Measurements from ENCODE around the gene CBX3.
A peak's percentile ranks its signal among the peaks of the same experiment; 100 is the strongest.
"Not testable (repeated sequence)": the region's sequence is repeated elsewhere in the genome, so short reads cannot be mapped to it uniquely, and the experiment has no call there.

The CBX3 gene

GRCh38 chr7:26188957-26189541, 12.5 kb upstream of the CBX3 start:
- no peak for DNase-seq

- DNase-seq: no peak
Measured at GRCh38 chr7:26189697-26190096, 11.8 kb upstream of the CBX3 start.

DNA sequence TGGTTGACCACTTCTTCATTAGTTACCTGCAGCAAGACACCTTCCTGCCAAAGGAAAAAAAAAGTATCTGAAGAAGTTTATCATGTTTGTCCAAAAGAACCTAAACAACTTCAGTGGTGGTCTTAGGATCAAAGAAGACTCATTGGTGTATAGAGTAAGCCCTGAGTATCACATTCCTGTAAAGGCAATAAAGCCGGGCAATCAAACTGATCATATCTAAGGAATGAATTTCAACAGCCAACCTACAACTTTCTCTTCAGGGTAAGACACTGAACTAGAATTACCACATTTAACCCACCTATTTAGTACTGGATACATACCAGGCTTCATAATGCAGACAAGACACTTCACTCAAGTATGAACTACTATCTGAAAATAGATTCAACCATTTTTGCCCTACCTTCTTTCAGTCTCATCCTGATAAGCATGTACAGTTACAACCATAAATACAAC, 11.1 kb upstream of the CBX3 start:
- DNase-seq: no peak

- DNase-seq: no peak
Measured at GRCh38 chr7:26191233-26191973, 10.1 kb upstream of the CBX3 start.

GRCh38 chr7:26191974-26192479, 9.5 kb upstream of the CBX3 start:
- DNase-seq: no peak

DNA sequence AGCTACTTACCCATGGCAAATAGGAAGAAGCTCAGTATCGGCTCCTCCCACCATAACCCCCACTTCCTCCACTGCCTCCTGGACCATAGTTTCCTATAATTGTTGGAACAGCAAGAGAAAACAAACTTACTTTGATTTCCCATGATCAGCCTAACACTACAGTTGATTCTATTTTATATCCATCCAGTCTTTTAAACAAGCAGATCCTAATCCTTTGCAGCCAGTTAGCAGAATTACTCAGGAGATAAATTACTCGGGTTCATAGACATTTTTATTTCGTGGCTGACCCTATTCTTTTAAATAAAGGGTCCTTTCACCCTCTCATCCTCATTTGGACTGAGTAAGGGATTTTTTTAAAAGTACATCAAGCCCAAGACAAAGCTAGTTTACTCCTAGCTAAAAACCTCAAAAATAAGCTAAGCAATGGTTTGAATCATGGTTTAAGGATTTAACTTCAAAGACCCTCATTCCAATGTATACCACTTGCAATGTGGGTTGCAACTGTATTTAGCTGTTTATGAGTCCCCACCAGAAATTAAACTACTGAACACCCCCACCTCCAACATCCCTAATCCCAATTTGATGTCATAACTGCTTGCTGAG, 9.0 kb upstream of the CBX3 start:
- DNase-seq: peak in 1 of 3 donors; percentile 38

- no peak for DNase-seq
Measured at GRCh38 chr7:26193432-26194207, 7.9 kb upstream of the CBX3 start.

DNA sequence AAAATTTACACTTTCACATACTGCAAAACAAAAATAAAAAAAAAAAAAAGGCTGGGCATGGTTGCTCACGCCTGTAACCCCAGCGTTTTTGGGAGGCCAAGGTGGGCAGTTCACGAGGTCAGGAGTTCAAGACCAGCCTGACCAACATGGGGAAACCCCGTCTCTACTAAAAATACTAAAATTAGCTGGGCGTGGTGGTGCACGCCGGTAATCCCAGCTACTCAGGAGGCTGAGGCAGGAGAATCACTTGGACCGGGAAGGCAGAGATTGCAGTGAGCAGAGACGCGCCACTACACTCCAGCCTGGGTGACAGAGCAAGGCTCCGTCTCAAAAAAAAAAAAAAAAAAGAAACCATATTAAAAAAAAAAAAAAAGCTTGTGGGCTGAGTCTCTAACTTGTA, 6.8 kb upstream of the CBX3 start:
- DNase-seq: not testable (repeated sequence)

DNA sequence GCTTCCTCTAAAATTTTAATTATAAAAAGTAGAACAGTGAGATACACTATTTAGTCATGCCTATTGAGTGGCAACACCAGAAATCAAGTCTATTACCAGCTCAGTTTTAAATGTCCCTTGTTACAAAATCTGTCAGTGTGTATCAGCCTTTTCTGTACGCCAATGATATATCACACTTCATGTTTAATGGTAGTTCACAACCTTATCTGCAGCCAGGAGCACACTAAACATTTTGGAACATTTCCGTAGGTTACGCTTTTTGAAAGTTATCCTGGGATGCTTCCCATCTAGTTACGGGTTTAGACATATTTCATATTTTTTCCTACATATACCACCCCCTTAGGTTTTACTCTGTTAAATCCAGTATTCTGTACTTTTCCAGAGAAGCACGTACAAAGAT, 6.4 kb upstream of the CBX3 start:
- DNase-seq: peak in 1 of 3 donors; percentile 28

DNA sequence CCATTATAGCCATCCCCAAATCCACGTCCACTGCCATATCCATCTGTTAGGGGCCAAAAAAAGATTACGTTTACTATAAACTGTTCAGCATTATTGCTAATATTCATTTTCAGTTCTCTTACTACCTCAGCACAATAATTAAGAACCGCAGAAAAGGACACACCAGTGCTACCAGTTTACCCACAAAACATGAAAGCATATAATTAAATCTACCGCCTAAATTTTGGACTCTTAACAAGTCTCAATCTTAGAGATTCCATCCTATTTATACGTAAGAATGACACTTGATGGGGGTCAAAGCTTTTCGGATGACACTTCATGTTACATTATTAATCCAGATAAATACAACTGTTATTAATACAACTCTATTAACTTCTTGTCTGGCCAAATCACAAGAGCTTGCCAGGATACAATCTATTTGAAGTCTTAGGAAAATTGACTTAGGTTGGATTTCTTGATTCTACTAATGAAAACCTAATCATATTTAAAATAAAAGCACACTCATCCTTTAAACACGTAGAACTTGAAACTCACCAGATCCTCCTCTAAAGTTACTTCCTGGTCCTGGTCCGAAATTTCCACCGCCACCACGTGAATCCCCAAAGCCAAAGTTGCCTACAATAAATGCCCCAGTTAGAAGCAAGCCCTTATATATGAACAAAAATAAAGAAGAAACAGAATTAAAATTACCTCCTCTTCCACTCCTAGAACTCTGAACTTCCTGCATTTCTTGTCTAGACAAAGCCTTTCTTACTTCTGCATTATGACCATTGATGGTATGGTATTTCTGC, 5.5 kb upstream of the CBX3 start:
- DNase-seq: peak; percentile 60 to 63 (median 61)

DNA sequence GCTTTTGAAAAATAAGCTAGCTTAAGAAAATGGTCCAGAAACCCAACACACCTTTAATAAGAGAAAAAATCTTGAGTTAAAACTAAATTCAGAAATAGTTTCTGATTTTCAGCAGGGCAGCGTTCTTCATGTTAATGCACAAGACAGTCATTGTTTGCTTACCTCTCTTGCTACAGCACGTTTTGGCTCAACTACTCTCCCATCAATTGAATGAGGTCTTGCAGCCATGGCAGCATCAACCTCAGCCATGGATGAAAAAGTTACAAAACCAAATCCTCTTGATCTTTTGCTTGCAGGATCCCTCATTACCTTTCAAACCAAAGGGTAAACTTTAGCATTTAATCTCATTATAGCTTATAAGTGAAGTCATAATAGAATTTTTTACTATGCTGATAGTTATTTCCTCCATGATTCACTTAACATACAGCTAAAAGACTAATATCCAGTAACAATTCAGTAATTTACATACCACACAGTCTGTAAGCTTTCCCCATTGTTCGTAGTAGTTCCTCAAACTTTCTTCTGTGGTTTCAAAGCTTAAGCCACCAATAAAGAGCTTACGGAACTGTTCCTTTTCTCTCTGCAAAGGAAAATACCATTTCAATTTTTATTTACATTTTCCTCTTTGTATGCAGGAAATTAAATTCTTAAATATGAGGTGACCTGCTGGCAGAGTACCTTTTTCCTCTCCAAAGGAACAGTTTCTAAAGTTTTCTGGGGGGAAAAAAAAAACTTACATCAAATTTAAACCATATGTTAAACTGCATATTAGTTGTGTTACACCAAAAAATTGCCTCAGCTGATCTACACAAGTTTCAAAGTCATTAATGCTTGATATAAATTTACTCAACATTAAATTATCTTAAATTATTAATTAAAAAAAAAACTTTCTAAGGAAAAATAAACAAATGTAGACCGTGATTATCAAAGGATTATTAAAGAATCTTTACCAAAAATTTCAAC, 4.1 kb upstream of the CBX3 start:
- DNase-seq: peak; percentile 64 to 94 (median 90)

- DNase-seq: peak; percentile 53 to 73 (median 71)
Measured at GRCh38 chr7:26198133-26198780, 3.3 kb upstream of the CBX3 start.

DNA sequence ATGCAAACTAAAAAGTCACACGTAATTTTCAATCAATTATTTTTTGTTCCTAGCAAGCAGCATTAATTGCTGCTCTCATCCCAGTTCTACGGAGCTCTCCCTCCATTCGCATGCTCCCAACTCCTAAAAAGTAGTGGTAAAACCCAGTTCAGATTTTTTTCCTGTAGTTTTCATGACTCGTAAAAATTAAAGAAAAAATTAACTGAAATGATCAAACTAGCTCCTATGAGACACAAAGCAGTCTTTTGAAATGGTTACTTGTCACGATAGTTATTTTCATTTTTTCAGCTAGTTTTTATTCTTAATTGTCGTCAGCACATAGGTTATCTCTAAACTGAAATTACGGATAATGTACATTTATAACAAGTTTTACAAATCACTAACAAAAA, 2.8 kb upstream of the CBX3 start:
- no peak for DNase-seq

- peak; percentile 75 to 77 (median 77) for DNase-seq
Measured at GRCh38 chr7:26199301-26200037, 2.1 kb upstream of the CBX3 start.

GRCh38 chr7:26200038-26200443, 1.5 kb upstream of the CBX3 start:
- peak; percentile 70 to 87 (median 79) for DNase-seq

DNA sequence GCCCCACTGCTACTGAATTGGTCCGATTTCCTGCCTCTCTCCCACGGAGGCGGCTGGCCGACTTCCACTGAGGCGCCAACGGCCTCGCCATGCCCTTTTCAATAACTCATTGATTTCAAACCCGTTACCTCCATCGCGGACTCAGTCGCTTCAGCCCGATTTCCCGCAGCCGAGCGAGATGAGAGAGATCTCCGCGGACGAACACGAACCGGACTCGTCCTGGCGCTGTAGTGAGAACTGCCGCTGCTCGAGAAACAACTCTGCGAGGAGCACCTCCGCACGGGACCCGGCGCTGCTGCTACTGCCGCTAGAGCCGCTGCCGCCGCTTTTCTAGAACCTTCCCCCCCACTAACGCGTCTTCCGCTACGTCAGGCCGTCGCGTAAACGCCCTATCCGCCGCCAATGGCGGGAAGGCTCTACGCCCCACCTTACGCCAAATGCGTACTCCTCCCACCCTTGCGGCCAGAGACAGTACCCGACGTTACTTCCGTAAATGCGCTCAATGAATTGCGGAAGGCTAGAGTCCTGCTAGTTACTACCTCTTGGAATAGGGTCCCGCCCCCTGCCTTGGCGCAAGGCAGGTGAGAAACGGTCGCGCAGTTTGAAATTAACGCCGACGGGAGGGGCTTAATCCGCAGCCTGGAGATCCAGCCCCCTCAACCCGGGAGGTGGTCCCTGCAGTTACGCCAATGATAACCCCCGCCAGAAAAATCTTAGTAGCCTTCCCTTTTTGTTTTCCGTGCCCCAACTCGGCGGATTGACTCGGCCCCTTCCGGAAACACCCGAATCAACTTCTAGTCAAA, 900 bp upstream of the CBX3 start, which contains the start of gene HNRNPA2B1:
TSS of gene HNRNPA2B1 (minus strand) at position 303 of the 803 bp plus-strand sequence. CDS start at position 134, 169 bp downstream.
- peak; percentile 96 to 99 (median 96) for DNase-seq

GRCh38 chr7:26202019-26202990, 760 bp downstream of the CBX3 start:
- DNase-seq: peak in 2 of 3 donors; percentile 54 to 77

All from suppressor macrophage treated with lipopolysaccharide for 1 hour (primary cell).